HCT116 (cell line): ENCODE measurements around the gene FAM13A.

Source experiments
- EZH2 ChIP-seq: fragments of 200-600 bp; sonication (generic); IDR thresholded peaks from 2 replicates; pipeline ENCODE4 v1.6.1; 2017; ENCODE audit warnings: antibody characterized with exemption, mixed run types
- POLR2A ChIP-seq: IDR thresholded peaks from 2 replicates; pipeline ENCODE4 v1.7.0; 2011; ENCODE audit warnings: borderline replicate concordance; ENCODE audit not compliant: insufficient read depth, insufficient read length; ENCODE audit errors: extremely low read depth
- ZNF274 ChIP-seq: fragments of 200-500 bp; sonication (Bioruptor generic); IDR thresholded peaks from 2 replicates; pipeline ENCODE4 v1.6.1; 2014; ENCODE audit warnings: mild to moderate bottlenecking, low read depth, low read length, inconsistent platforms
- TF ChIP-seq, protein P1 (sequence below), 3 experiments: fragments of 200-600 bp in 1 of 3; sonication (generic) in 1 of 3; IDR thresholded peaks in 2 of 3; conservative IDR thresholded peaks in 1 of 3; 2 replicates each; pipeline ENCODE4 v1.5.1; 2012 to 2017; ENCODE audit warnings: low read depth in 2 of 3, low read length in 2 of 3, antibody characterized with exemption in 1 of 3, borderline replicate concordance in 1 of 3, control low read depth in 1 of 3, mild to moderate bottlenecking in 1 of 3, mixed read lengths in 1 of 3, mixed run types in 1 of 3, moderate library complexity in 1 of 3; ENCODE audit not compliant: insufficient read depth in 1 of 3

DNA sequence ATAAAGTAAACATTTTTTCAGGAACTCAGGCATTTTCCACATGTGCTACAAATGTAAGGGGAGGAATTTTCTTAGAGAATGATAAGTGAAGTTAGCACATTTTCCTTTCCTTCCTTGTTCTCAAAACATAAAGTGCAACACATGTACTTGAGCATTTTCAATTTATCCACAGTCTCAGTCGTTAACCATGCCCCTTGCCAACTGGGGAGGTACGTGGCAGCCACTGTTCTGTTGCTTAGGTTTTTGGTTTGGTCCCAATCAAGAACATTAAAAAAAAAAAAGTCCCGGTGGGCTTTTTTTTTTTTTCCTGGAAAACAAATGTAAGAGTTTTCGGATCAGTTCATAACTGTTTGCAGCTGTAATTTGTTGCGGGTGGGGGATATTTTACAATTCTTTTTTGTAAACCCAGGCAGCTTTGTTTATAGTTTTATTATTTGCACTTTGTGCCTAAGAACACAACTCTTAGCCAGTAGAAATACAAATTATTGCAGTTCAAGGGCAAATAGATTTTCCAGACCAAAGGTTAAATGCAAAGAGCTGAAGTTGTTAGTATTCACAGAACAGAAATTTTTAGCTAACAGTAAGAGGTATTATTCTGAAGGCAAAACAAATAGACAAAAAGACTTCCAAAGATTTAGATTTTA lies 247.3 kb downstream of the FAM13A start:
- TF ChIP-seq POLR2A (no peak), ZNF274 (no peak), EZH2 (no peak)
- TF ChIP-seq, protein P1, sequence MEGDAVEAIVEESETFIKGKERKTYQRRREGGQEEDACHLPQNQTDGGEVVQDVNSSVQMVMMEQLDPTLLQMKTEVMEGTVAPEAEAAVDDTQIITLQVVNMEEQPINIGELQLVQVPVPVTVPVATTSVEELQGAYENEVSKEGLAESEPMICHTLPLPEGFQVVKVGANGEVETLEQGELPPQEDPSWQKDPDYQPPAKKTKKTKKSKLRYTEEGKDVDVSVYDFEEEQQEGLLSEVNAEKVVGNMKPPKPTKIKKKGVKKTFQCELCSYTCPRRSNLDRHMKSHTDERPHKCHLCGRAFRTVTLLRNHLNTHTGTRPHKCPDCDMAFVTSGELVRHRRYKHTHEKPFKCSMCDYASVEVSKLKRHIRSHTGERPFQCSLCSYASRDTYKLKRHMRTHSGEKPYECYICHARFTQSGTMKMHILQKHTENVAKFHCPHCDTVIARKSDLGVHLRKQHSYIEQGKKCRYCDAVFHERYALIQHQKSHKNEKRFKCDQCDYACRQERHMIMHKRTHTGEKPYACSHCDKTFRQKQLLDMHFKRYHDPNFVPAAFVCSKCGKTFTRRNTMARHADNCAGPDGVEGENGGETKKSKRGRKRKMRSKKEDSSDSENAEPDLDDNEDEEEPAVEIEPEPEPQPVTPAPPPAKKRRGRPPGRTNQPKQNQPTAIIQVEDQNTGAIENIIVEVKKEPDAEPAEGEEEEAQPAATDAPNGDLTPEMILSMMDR (IDR thresholded peaks at IDR 0.05 in 2 of 3, conservative IDR thresholded peaks at IDR 0.05 in 1 of 3; ENCODE audit: borderline replicate concordance in 1 of 3, insufficient read depth in 1 of 3, low read depth in 2 of 3, low read length in 2 of 3): no peak
